ENCODE results near the gene TXNIP.

GRCh38 chr1:145965119-145965744 is 31.1 kb downstream of the TXNIP start:
- TF ChIP-seq CTCF (optimal IDR thresholded peaks at IDR 0.05 in 1 of 3, IDR thresholded peaks at IDR 0.05 in 1 of 3, conservative IDR thresholded peaks at IDR 0.05 in 1 of 3; ENCODE audit: extremely low read depth in 1 of 3, insufficient read depth in 2 of 3, low read length in 3 of 3) = no peak
- TF ChIP-seq EZH2 (IDR thresholded peaks at IDR 0.05; ENCODE audit: low read length) = no peak

All from keratinocyte (primary cell).